DMS79 treated with DMSO at 0.1 percent for 48 hours (cell line): Measurements from ENCODE around the gene RGS6.

ENCODE experiments used
- DNase-seq: peaks from one replicate; lab custom pipeline; 2025; lab: John Stamatoyannopoulos, UW

The RGS6 gene

DNA sequence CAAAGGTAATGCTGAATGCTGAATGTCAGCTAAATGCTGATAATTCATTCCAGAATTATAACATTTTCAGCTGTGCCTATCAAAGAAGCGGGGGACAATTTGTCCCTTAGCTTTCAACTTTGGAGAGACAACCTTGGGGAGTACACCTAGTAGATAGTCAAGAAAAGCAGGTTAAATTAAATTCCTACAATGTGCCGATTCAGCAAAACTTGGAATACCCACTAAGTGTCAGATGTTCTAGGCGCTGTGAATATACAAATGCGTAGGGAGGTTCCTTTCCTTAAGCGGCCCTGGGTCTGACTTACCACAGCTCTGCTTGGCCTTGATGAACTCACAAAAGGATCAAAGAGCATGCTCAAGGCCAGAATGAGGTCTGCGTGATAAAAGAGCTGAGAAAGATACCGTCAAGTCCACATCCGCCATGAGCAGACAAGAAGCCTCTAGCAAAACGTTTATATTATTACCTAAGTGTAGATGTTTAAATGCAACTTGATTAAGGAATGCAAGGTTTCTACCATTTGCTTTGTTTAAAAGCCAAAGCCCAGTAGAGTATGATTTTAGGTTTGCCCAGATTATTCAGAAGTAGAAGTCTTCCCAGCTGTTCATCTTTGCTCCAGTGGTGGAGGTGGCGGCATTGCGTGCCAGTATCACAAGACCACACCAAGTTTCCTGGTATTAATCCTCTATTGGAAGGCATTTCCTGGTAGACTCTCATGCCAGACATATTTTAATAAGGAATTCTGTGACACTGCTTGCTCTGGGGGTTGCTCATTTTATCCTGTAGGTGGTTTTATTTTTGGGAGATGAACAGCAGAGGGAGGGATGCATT lies 593.1 kb downstream of the RGS6 start:
- DNase-seq, result no peak

DNA sequence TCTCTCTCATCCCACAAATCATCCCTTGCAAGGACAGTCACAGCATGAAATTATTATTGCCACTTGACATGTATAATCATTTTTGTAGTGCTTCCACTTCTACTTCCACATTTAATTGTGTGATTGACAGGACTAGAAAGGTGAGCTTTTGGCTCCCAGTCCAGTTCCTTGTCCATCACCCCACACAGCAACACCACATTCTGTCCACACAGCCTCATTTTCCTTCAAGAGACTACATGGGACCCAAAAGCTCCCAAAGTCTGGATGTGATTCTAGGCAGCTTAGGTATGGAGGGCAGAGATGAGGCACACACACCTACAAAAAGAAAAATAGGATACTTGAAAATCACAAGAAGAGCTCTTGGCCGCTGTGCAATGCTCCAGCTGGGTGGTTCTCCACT lies 595.4 kb downstream of the RGS6 start:
- peak; percentile 85 for DNase-seq

DNA sequence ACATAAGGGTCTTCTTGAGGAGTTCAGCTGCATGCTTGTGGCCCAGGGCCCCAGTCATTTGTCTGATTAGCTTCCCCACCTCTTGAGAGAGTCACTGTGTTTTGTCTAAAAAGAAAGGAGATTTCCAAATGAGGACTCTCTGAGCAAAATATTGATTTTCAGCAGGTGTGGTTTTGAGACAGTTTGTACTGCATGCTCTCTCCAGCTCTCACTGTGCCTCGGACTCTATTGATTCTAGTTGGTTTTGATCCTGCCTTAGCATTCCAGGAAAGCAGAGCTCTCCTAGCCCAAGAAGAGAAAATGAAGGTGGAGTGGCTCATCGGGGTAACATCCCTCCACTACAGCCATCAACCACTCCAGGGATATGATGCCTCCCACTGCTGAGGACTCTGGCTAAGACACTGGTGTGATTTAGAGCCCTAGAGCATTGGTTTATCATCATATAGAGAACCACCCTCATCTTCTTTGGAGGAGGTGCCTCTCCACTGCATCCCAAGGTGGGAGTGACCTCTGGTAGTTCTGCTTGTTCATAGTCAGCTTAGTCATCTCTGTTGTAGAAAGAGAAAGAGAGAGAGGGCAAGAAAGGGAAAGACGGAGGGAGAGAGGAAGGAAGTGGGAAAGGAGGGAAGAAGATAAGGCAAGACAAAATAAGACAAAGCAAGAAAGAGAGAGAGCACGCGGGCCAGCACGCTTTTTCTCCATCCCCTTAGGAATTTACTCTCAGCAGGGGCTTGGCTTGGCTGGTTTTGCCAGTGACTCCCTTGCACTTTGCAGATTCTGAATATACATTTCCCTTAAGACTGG lies 596.0 kb downstream of the RGS6 start:
- peak; percentile 64 for DNase-seq

DNA sequence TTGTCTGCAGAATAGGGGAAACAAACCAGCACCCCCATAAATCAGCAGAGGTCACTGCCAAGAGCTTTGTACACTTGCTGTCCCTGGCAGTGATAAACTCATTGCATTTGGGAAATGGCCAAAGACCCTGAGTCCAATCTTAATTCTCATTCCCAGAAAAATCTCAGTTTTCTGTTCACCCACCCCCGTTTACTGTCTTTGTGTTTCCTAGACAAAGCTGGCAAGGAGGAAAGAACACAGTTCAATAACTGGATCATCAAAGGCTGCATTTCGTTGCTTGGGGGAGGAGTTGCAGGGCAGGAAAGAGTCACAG lies 596.6 kb downstream of the RGS6 start:
- DNase-seq, result no peak

DNA sequence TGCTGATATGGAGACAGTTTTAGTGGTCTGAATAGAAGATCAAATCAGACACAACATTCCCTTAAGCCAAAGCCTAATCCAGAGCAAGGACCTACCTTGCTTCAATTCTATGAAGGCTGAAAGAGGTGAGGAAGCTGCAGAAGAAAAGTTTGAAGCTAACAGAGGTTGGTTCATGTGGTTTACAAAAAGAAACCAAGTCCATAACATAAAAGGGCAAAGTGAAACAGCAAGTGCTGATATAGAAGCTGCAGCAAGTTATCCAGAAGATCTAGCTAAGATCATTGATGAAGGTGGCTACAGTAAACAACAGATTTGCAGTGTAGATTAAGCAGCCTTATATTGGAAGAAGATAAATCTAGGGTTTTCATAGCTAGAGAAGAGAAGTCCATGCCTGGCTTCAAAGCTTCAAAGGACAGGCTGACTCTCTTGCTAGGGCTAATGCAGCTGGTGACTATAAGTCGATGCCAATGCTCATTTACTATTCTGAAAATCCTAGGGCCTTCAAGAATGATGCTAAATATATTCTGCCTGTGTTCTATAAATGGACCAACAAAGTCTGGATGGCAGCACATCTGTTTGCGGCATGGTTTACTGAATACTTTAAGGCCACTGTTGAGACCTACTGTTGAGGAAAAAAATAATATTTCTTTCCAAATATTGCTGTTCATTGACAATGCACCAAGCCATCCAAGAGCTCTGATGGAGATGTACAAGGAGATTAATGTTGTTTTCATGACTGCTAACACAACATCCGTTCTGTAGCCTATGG lies 600.6 kb downstream of the RGS6 start:
- DNase-seq, result no peak

DNA sequence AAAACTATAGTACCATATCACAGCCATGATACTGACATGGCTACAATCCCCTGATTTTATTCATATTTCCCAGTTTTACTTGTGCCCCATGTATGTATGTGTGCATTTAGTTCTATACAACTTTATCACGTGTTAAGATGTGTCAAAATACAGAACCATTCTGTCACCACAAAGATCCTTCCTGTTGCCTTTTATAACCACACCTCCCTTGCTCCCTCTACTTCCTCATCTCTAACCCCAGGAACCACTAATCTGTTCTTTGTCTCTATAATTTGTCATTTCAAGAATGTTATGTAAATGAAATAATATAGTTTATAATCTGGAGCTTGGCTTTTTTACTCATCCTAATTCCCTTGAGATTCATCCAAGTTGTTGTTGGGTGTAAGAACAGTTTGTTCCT lies 603.3 kb downstream of the RGS6 start:
- no peak for DNase-seq

DNA sequence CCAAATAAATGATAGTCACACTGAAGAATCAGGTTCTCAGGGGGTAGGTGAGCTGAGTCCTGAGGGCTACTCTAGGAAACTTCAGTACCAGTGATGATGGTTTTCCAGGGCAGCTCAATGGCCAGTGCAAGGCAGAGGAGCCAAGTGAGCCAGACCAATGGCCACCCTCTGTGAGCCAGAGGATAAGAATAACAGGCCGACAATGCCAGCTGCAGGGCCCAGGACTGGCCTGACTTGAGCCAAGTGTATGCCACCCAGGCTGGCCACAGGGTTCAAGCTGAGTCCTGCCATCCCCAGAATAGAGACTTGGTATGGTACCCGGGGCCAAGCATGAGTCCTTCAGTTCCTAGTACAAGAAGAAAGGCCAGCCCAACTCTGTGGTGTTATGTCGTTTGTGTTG lies 606.2 kb downstream of the RGS6 start:
- no peak for DNase-seq

DNA sequence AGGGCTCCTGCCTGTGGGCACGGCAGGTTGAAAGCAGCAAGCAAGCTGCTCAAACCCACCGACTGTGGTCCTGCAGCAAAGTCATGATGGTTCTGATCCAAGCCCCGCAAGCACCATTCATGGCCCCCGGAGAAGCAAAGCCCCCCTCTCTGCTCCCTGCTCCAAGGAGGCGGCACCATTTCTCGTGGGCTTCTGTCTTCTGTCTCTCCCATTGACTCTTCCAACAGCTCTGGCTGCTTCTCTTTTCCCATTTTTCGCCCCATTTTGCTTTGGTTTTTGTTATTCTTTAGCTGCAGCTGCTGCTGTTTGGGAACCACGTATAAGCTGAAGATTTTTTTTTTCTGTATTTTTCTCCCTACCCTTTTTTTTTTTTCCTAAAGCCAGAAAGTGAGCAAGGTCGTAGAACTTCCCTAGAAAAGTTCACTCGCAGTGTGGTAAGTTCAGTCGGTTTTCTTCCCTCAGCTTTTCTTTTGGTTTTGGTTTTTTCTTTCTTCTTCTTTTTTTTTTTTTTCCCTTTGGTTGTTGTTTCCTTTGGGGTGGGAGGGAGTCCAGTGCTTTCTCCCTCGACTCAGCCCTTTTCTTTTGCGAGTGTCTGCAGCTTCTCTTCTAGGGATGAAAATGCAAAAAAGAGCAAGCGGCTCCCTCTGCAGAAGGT lies 607.6 kb downstream of the RGS6 start:
- DNase-seq, result no peak

DNA sequence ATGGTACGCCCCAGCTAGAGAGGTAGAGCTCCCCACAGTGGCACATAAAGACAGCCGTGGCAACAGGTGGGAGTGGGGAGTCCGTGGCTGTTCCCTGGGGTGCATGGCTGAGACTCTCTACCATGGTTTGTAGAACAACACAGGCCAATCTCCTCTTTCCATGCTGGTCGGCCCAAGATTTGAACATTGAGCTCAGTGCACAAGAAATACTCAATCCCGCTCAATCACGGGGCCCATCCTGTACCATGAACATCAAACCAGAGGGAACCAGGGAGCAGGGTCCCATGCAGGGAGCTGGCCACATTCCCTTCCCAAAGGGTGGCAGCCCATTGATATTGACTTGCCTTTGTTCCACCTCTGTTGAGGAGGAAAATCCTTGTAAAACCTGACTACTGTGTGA lies 608.6 kb downstream of the RGS6 start:
- DNase-seq, result no peak

DNA sequence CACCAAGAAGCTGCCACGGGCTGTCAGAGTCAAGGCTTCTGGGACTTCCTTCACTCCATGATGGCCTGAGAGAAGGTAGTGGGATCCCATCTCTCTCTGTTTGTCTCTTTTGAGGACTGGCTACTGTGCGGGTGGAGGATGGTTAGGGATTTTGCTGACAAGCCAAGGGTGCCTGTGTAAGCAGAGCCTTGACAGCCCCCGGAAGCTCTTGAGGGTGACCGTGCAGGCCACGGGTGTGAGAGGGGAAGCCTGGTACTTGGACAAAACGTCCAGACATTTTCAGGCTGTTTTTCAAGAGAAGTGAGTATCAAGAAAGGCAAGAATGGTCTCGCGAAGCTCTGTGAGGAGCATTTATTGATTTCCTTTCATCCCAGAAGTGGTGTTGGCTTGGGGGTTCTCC lies 609.3 kb downstream of the RGS6 start:
- DNase-seq, result no peak

DNA sequence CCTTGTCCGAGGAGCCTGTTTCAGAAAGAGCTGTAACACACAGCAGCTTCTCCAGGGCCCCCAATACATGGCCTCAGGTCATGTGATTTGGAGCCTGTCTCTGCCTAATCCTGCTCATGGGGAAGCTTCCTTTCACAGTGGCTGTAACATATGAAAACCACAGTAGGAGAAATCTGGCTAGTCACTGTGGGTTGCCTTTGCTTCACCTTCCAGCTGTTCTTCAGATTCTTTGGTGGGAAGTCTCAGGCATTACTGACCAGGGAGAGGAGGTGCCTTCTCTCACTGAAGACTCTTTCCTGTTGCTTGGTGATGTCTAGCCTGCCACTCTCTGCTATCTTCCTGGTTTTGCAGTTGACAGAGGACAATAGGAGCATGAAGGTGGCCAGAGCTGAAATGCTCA lies 611.1 kb downstream of the RGS6 start:
- DNase-seq, result no peak

DNA sequence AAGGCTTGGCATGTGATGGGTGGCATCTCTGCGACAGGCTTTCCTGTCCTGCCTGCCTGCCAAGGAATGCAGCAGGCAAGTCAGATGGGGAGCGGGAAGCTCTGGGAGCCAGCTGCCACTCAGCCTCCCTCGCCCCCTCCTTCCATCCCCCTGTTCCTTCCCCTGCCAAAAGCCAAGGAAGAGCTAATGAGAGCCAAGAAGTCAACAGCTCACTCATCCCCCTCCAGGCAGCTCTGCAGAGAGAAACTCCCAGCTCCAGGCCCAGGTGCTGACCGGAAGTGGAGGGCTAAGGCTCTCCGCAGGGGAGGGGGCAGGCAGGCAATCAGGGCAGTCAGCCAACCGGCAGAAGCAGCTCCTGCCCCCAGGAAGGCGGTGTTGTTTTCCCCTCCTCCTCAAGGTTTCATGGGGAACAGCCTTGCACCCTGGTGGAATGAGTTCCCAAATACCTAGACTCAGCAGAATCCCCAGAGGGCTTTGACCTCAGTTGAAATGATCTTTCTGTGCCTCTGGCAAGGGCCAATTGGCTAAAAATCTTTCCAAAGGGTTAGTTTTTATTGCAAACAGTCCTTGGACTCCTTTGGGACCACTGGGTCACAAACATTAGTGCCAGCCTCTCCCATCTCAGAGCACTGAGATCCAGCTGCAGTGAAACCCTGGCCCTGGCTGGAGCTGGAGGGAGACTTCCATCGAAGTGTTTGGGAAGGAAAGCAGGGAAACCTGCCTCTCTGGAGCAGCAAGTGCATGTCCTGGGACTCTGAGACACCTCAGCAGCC lies 612.6 kb downstream of the RGS6 start:
- DNase-seq, result peak; percentile 27

DNA sequence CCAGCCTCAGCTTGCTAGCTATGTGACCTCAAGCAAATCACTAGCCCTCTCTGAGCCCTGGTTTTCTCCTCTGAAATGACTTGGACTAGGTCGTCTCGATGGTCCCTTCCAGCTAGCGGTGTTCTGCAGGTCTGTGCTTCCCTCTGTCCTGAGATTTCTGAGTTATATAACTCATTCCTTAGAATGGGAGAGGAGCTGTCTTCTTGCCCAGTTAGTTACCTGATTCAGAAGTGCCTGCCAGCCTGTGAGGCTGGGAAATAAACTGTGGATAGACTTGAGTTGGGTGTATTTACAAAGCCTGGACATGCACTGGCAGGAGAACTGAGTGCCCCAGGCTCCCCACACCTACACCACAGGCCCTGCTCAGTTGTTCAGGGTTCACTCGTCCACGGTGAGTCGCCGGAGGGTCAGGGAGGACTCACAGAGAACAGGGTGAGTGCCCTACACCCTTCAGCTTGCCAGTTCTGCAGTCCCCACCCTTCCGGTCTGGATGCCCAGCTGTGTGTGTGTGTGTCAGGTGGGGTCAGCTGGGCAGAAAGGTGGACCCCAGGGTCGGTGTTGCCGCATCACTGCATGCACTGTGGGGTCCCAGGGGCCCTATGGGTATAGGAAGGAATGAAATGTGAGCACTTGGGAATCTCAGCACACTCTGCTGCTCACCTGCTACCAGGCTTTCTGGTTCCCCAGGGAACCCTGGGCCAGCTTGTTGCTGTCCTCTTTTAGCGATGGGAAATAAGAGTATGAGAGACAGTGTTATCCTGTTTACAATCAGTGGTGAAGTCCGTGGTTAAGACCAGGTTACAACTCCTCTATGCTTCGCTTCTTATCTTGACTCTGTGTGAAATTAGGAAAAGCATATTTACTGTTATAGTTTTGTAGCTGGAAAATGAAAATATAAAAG lies 613.4 kb downstream of the RGS6 start:
- DNase-seq, result no peak

DNA sequence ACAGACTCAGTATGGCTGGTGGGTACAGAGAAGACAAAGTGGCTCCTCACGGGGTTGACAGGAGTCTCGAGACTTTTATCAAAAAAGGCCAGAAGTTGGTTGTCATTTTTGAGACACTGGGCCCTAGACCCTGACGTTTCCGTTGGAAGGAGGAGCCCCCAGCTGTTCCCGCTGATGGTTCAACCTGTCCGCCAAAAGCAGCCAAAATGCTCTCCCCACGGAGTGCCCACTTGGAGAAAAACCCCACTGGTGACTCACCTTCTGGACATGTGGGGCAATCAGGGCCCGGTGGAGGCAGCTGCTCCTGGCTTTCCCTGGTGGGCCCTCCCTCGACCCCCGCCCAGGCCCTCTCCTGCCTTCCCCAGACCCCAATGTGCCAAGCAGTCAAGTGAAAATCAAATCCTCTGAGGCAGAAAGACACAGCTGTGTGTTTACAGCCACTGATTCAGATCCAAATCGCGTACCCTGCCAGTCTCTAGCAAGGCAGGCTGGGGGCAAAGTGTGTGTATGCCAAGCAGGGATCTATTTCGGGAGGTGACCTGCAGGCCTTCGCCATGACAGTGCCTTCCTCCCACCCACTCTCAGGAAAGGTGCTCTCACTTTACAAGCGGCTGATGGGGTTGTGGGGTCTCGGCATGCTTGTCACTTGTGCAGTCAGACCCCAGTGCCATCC lies 614.3 kb downstream of the RGS6 start:
- no peak for DNase-seq

DNA sequence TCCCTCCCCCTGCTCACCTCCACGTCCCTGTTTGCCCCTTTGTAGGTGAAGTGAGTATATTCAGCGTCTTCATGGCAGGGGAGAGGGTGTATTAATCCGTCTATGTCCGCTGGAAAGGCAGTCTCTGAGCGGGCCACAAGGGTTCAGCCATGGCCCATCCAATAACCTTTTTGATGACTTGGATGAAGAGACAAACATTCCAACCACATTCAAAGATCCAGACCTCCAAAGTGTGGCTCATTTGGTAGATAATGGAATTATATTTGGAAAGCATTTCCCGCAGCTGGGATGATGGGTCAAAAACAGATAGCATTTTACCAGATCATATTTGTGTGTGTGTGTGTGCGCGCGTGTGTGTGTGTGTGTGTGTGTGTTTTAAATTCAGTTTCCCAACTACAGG lies 615.8 kb downstream of the RGS6 start:
- no peak for DNase-seq

DNA sequence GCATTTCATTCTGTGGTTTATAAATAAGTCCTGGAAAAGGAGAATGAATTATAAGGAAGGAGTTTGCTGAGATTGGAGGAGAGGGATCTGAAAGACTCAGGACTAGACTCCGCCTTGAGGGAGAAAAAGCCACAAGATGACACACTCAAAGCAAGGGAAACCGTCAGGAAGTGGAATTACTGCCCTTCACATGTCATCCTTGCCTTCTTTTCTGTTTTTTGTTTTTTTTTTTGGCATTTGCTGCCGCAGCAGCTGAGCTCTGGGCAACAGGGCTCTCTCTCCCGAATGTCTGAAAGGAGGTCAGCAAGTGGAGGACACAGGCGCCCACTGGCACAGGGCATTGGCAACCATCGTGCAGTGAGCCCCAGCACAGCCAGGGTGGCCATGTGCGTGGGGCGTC lies 616.8 kb downstream of the RGS6 start:
- DNase-seq, result no peak

DNA sequence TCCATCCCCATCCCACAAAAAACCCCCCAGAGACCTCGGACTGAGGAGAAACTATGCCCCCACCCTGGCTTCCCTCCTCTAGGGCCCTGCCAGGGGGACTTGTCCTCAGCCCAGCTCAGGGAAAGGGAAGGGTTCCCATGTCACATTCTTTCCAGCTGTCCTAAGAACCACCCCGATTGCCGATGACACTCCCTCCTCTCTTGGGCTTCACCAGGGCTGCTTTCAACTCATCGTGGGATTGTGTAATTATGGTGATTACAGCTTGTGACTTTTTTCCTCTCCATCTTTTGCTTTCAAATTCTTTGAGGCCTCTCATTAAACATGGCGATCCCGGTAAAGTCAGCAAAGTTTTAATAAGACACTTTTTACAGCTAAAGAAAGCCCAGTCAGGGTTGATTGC lies 617.6 kb downstream of the RGS6 start:
- DNase-seq, result no peak

DNA sequence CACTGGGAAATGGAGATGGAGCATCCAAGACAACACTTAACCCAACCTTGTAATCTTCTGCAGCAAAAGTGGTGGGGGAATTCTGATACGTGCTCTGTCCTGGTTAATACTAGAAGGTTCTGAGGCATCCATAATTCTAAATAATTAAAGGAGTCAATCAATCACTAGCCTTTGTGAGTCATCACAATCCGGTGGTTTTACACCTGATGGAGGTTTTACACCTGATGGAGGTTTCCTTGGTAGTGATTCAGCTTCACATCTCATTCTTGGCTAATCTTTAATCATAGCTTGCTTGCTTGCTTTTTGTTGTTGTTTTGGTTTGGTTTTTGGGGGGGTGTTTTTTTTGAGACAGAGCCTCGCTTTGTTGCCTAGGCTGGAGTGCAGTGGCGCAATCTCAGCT lies 618.3 kb downstream of the RGS6 start:
- no peak for DNase-seq

DNA sequence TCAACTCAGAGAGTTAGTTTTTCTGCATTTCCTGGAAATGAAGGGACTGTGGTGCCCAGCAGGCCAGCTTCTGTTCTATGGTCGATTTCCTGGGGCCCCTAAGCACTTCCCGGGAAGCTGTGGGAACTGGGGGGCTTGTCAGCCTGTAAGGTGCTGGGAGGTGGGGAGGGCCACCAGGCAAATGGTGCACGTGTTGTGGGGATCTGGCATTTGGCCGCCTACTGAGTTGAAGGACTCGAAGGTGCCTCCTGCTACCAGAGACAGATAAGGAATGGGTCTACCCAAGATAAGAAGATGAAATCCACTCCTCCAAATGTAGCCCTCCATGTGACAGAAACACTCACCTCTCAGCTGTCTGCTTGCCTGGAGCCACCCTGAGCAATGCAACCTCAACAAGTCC lies 620.0 kb downstream of the RGS6 start:
- no peak for DNase-seq

DNA sequence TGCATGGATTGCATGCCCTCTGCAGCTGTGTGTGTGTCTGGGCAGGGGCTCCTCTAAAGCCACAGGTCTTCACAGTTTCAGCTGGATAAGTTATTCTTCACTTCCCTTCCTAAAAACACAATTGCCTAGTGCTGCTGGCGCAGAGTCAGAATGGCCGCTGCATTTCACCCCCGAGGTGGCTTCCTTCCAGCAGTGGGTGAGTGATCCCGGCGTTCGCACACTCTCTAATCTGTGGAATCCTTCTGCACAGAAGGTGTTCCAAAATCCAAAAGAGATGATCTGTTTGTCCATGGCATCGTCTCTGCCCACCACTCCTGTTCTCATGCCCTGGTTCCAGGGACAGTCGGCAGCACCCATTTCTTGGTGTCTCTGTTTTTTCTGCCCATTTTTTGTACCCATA lies 620.9 kb downstream of the RGS6 start:
- no peak for DNase-seq
